Astrocyte (in vitro differentiated cells and primary cell): ENCODE data around the gene ZNF182.

ENCODE experiments used
- CTCF ChIP-seq: IDR thresholded peaks from 2 replicates; pipeline ENCODE4 v1.5.1; 2011; ENCODE audit warnings: low read depth, mild to moderate bottlenecking, inconsistent platforms, low read length, moderate library complexity; ENCODE audit not compliant: insufficient read depth
- EZH2 ChIP-seq: IDR thresholded peaks from 2 replicates; pipeline ENCODE4 v1.6.1; 2012; ENCODE audit warnings: mild to moderate bottlenecking, low read length, inconsistent platforms; ENCODE audit not compliant: insufficient read depth

GRCh38 chrX:48022738-48023137, 18.9 kb upstream of the ZNF182 start:
- TF ChIP-seq CTCF (no peak), EZH2 (no peak)
